CD4-positive, alpha-beta T cell (primary cell): ENCODE measurements around the gene SCUBE1. TPM values are rescaled to one million over a fixed set of nuclear protein-coding genes. Genes with fewer than 3 reads are reported as not detected.

Experiments used
- ATAC-seq: fragments of 200-7000 bp; cut with Tn5 transposase; one replicate; pipeline ENCODE4 v1.10.0; 2022; ENCODE audit warnings: mild to moderate bottlenecking; ENCODE audit not compliant: poor library complexity
- CTCF ChIA-PET: fragments of 350-600 bp; sonication (Branson Sonifier 250); formaldehyde crosslinking; loops from one replicate; lab custom pipeline; 2021; ENCODE audit warnings: antibody characterized with exemption, inconsistent platforms; lab: Charles Lee
- POLR2A ChIA-PET: fragments of 350-600 bp; sonication (Branson Sonifier 250); formaldehyde crosslinking; loops from one replicate; lab custom pipeline; 2021; ENCODE audit warnings: antibody characterized with exemption, inconsistent platforms; lab: Charles Lee
- DNase-seq, 14 experiments: peaks; one replicate each; pipeline ENCODE4 v3.0.0-alpha.2; 2013 to 2020; ENCODE audit warnings: mixed read lengths in 2 of 14
- H3K27ac ChIP-seq, 2 donors: one replicate each; pipeline versions ENCODE4 v1.5.1 to v1.7.0; 2013; ENCODE audit warnings: low read length in 2 of 2, low read depth in 1 of 2, mild to moderate bottlenecking in 1 of 2
- H3K27me3 ChIP-seq, 2 experiments: 1 replicate in 1 of 2; 2 replicates in 1 of 2; pipeline versions ENCODE4 v1.6.1 to v1.7.0; 2013; ENCODE audit warnings: low read length in 2 of 2, control low read depth in 1 of 2, mild to moderate bottlenecking in 1 of 2, moderate library complexity in 1 of 2; ENCODE audit not compliant: insufficient read depth in 2 of 2, control insufficient read depth in 1 of 2
- H3K36me3 ChIP-seq: one replicate; pipeline ENCODE4 v1.6.1; 2013; ENCODE audit warnings: low read length, control low read depth; ENCODE audit not compliant: insufficient read depth
- H3K4me1 ChIP-seq: one replicate; pipeline ENCODE4 v1.6.1; 2013; ENCODE audit warnings: low read length, control low read depth; ENCODE audit not compliant: insufficient read depth
- H3K4me3 ChIP-seq: one replicate; pipeline ENCODE4 v1.5.1; 2013; ENCODE audit warnings: mild to moderate bottlenecking, low read length, moderate library complexity
- H3K9me3 ChIP-seq, 2 experiments: 1 replicate in 1 of 2; 2 replicates in 1 of 2; pipeline versions ENCODE4 v1.6.1 to v1.7.0; 2013; ENCODE audit warnings: low read length in 2 of 2, mild to moderate bottlenecking in 2 of 2, control low read depth in 1 of 2, moderate library complexity in 1 of 2; ENCODE audit not compliant: control insufficient read depth in 1 of 2, insufficient read depth in 1 of 2
- H3K27ac Mint-ChIP-seq: one replicate; pipeline ENCODE4 v1.8.0; 2020; ENCODE audit warnings: mixed read lengths
- H3K27me3 Mint-ChIP-seq: one replicate; pipeline ENCODE4 v1.8.0; 2021; ENCODE audit warnings: mixed read lengths
- H3K36me3 Mint-ChIP-seq: one replicate; pipeline ENCODE4 v1.8.0; 2021; ENCODE audit warnings: low read depth, mixed read lengths
- H3K4me1 Mint-ChIP-seq: one replicate; pipeline ENCODE4 v1.8.0; 2021; ENCODE audit warnings: low read depth, mixed read lengths
- H3K4me3 Mint-ChIP-seq: one replicate; pipeline ENCODE4 v1.8.0; 2020; ENCODE audit warnings: mild to moderate bottlenecking, mixed read lengths
- H3K9me3 Mint-ChIP-seq: one replicate; pipeline ENCODE4 v1.8.0; 2020; ENCODE audit warnings: mixed read lengths
- CTCF ChIP-seq: fragments of 200-600 bp; IDR thresholded peaks from one replicate; pipeline ENCODE4 v1.8.0; 2022; ENCODE audit warnings: antibody characterized with exemption, mild to moderate bottlenecking
- intact Hi-C, 2 experiments: fragments of 100-400 bp; cut with DNase I in 1 of 2; cut with micrococcal nuclease in 1 of 2; formaldehyde crosslinking; loops; one replicate each; pipeline versions ENCODE4 v1.15.1 to v1.9.0; 2023 to 2025; cut with DNase I, micrococcal nuclease
- total RNA-seq, 174 experiments: library from RNA in 2 of 174; stranded (reverse) in 2 of 174; gene quantifications; one replicate each; pipeline ENCODE4 v1.2.3 and lab custom pipeline; 2021 to 2026

The SCUBE1 gene
- total RNA-seq, 2 experiments from 2014 or later, result not detected

- H3K36me3 Mint-ChIP-seq, result no peaks in the 10 kb centered on the region
- Histone ChIP-seq H3K27me3 (no peaks in the 10 kb centered on the region), H3K27ac (no peak overlapping the region), H3K4me1 (peaks cover 23% of the 10 kb centered on the region), H3K4me3 (no peak overlapping the region), H3K36me3 (no peaks in the 10 kb centered on the region), H3K9me3 (no peaks in the 10 kb centered on the region)
- intact Hi-C loops, result loop anchor here (5.0 kb wide), 3 partner anchors 37 to 177 kb away; partner anchors contain the start of genes BIK (in 1 of the 2) and TSPO (in 1 of the 2)
- H3K4me1 Mint-ChIP-seq, result peaks cover 25% of the 10 kb centered on the region
- H3K27ac Mint-ChIP-seq, result peak overlapping the region; percentile 81
- TF ChIP-seq CTCF, result no peak
- ATAC-seq (no peak), DNase-seq (no peak)
- ChIA-PET CTCF (no interaction called here), POLR2A (no interaction called here)
- no peaks in the 10 kb centered on the region for H3K27me3 Mint-ChIP-seq
- H3K4me3 Mint-ChIP-seq, result peak overlapping the region; percentile 65
- no peaks in the 10 kb centered on the region for H3K9me3 Mint-ChIP-seq
Observed at GRCh38 chr22:43188829-43189545, 154.2 kb downstream of the SCUBE1 start.

DNA sequence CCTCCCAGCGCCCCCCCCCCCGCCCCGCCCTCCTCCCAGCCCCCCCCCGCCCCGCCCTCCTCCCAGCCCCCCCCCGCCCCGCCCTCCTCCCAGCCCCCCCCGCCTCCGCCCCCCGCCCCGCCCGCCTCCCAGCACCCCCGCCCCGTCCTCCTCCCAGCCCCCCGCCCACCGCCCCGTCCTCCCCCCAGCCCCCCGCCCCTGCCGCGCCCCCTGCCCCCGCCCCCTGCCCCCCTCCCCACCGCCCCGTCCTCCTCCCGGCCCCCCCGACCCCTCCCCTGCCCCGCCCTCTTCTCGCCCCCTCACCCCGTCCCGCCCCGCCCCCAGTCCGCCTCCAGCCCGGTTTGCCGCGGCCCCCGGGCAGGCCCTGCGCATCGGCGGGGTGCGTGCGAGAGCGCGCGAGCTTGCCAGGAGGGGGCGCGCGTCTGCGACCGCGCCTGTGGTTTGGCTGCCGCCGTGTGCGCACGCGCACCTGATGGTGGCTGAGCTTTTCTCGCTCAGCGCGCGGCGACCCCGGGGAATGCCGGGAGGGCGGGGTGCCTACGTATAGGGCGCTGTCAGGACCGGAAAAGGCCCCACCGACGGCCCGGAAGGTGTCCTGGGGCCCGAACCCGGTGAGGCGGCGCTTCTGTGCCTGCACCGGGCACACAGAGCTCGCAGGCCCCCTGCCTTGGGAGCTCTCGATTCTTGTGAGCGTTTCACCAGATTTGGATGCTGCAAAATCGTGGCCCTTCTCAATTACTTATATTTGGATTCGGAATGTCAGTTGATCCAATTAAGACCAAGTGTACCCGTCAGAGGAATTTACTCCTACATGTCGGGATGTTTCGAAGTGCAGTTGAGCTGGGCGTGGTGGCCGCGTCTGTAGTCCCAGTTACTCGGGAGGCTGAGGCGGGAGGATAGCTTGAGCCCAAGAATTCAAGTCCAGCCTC is 155.7 kb downstream of the SCUBE1 start:
- Mint-ChIP-seq H3K4me3 (peak overlapping the region; percentile 86), H3K9me3 (no peaks in the 10 kb centered on the region), H3K36me3 (no peaks in the 10 kb centered on the region), H3K4me1 (peaks cover 25% of the 10 kb centered on the region), H3K27ac (peak overlapping the region; percentile 99), H3K27me3 (no peaks in the 10 kb centered on the region)
- ATAC-seq (peak; percentile 86), DNase-seq (peak; percentile 92 to 99 (median 97))
- H3K27me3 ChIP-seq, result no peaks in the 10 kb centered on the region
- ChIA-PET CTCF (interaction anchor here (0.6 to 1.5 kb wide), 10 partner anchors 12 to 775 kb away, joined by 3 to 7 read pairs (median 3); no protein-coding TSS in a partner anchor), POLR2A (interaction anchor here (0.6 to 2.6 kb wide), 24 partner anchors 8 to 1477 kb away, joined by 3 to 28 read pairs (median 4); partner anchors contain the start of genes BIK, MCAT, PACSIN2 and PARVG)
- H3K4me1 ChIP-seq, result peaks cover 23% of the 10 kb centered on the region
- peak overlapping the region; percentile 60 for H3K4me3 ChIP-seq
- H3K27ac ChIP-seq, result peak overlapping the region; percentile 95 to 97
- peak; percentile 52 for TF ChIP-seq CTCF
- no peaks in the 10 kb centered on the region for H3K9me3 ChIP-seq
- intact Hi-C loops, result loop anchor here (2.0 to 5.0 kb wide), 8 partner anchors 35 to 573 kb away; partner anchors contain the start of genes BIK (in 2 of the 2), ARFGAP3 (in 1 of the 2), MCAT (in 1 of the 2) and POLDIP3 (in 1 of the 2)
- peaks cover 2% of the 10 kb centered on the region for H3K36me3 ChIP-seq
